HCT116 (cell line): Measurements from ENCODE around the gene ANKDD1A.

Experiments
- CTCF ChIP-seq, 3 experiments: fragments of 200-600 bp in 1 of 3; sonication (generic) in 1 of 3; IDR thresholded peaks in 2 of 3; conservative IDR thresholded peaks in 1 of 3; 2 replicates each; pipeline ENCODE4 v1.5.1; 2012 to 2017; ENCODE audit warnings: low read depth in 2 of 3, low read length in 2 of 3, antibody characterized with exemption in 1 of 3, borderline replicate concordance in 1 of 3, control low read depth in 1 of 3, mild to moderate bottlenecking in 1 of 3, mixed read lengths in 1 of 3, mixed run types in 1 of 3, moderate library complexity in 1 of 3; ENCODE audit not compliant: insufficient read depth in 1 of 3
- EGR1 ChIP-seq: IDR thresholded peaks from 2 replicates; pipeline ENCODE4 v1.6.1; 2012; ENCODE audit warnings: low read depth
- ELF1 ChIP-seq: IDR thresholded peaks from 2 replicates; pipeline ENCODE4 v1.6.1; 2012; ENCODE audit warnings: low read depth, borderline replicate concordance
- EZH2 ChIP-seq: fragments of 200-600 bp; sonication (generic); IDR thresholded peaks from 2 replicates; pipeline ENCODE4 v1.6.1; 2017; ENCODE audit warnings: antibody characterized with exemption, mixed run types
- EZH2phosphoT487 ChIP-seq: fragments of 200-600 bp; IDR thresholded peaks from 2 replicates; pipeline ENCODE4 v1.6.1; 2018; ENCODE audit warnings: antibody characterized with exemption, borderline replicate concordance
- FOSL1 ChIP-seq: IDR thresholded peaks from 2 replicates; pipeline ENCODE4 v1.6.1; 2012; ENCODE audit warnings: low read depth
- MAX ChIP-seq: IDR thresholded peaks from 2 replicates; pipeline ENCODE4 v1.6.1; 2012
- POLR2A ChIP-seq: IDR thresholded peaks from 2 replicates; pipeline ENCODE4 v1.7.0; 2011; ENCODE audit warnings: borderline replicate concordance; ENCODE audit not compliant: insufficient read depth, insufficient read length; ENCODE audit errors: extremely low read depth
- POLR2AphosphoS5 ChIP-seq: IDR thresholded peaks from 2 replicates; pipeline ENCODE4 v1.6.1; 2011; ENCODE audit warnings: mild to moderate bottlenecking, low read depth, low read length, moderate library complexity
- RAD21 ChIP-seq: IDR thresholded peaks from 2 replicates; pipeline ENCODE4 v1.6.1; 2012; ENCODE audit warnings: low read depth, mild to moderate bottlenecking
- REST ChIP-seq: IDR thresholded peaks from 2 replicates; pipeline ENCODE4 v1.6.1; 2012; ENCODE audit warnings: low read depth
- YY1 ChIP-seq: IDR thresholded peaks from 2 replicates; pipeline ENCODE4 v1.6.1; 2011; ENCODE audit warnings: low read length, low read depth, moderate library complexity, mild to moderate bottlenecking; ENCODE audit not compliant: insufficient replicate concordance; ENCODE audit errors: extremely low read depth

GRCh38 chr15:64970698-64971097, 59.0 kb downstream of the ANKDD1A start:
- TF ChIP-seq CTCF (IDR thresholded peaks at IDR 0.05 in 2 of 3, conservative IDR thresholded peaks at IDR 0.05 in 1 of 3; ENCODE audit: borderline replicate concordance in 1 of 3, insufficient read depth in 1 of 3, low read depth in 2 of 3, low read length in 2 of 3) (no peak), POLR2A (no peak), ELF1 (no peak), YY1 (no peak), FOSL1 (no peak), EGR1 (no peak), REST (no peak), RAD21 (no peak), POLR2AphosphoS5 (no peak), MAX (no peak), EZH2phosphoT487 (no peak), EZH2 (no peak)
